H1 (cell line): ENCODE measurements around the gene GPC3. TPM values are rescaled to one million over a fixed set of nuclear protein-coding genes. Genes with fewer than 3 reads are reported as not detected.

Experiments
- BACH1 ChIP-seq: IDR thresholded peaks from 2 replicates; pipeline ENCODE4 v1.6.1; 2012; ENCODE audit warnings: low read length, improper control_type of control experiment
- CHD7 ChIP-seq: fragments of 300-600 bp; sonication (generic); IDR thresholded peaks from 2 replicates; pipeline ENCODE4 v1.7.1; 2012; ENCODE audit warnings: low read length, moderate library complexity, mild to moderate bottlenecking, inconsistent platforms; ENCODE audit not compliant: insufficient replicate concordance
- CREB1 ChIP-seq: IDR thresholded peaks from 2 replicates; pipeline ENCODE4 v1.6.1; 2012; ENCODE audit warnings: inconsistent platforms
- EGR1 ChIP-seq: IDR thresholded peaks from 2 replicates; pipeline ENCODE4 v1.6.1; 2011; ENCODE audit warnings: low read depth, low read length, borderline replicate concordance
- FOSL1 ChIP-seq: IDR thresholded peaks from 2 replicates; pipeline ENCODE4 v1.6.1; 2011; ENCODE audit warnings: mild to moderate bottlenecking, low read depth, low read length, moderate library complexity; ENCODE audit not compliant: insufficient read depth
- GTF2F1 ChIP-seq: IDR thresholded peaks from 2 replicates; pipeline ENCODE4 v1.6.1; 2012; ENCODE audit warnings: low read depth, low read length, improper control_type of control experiment, borderline replicate concordance
- KDM1A ChIP-seq: fragments of 200-600, 300-600 bp; sonication (generic); IDR thresholded peaks from 2 replicates; pipeline ENCODE4 v1.7.1; 2016; ENCODE audit warnings: mild to moderate bottlenecking, low read length, borderline replicate concordance
- RXRA ChIP-seq: IDR thresholded peaks from 2 replicates; pipeline ENCODE4 v1.6.1; 2011; ENCODE audit warnings: low read depth, mild to moderate bottlenecking, low read length, moderate library complexity; ENCODE audit not compliant: insufficient read depth
- SAP30 ChIP-seq: fragments of 300-600 bp; sonication (generic); IDR thresholded peaks from 2 replicates; pipeline ENCODE4 v1.7.1; 2012; ENCODE audit warnings: low read length, moderate library complexity, mild to moderate bottlenecking, inconsistent platforms; ENCODE audit not compliant: insufficient read depth, insufficient replicate concordance
- SIRT6 ChIP-seq: IDR thresholded peaks from one replicate; pipeline ENCODE4 v1.7.1; 2012; ENCODE audit warnings: low read length, inconsistent platforms
- TCF12 ChIP-seq: IDR thresholded peaks from 2 replicates; pipeline ENCODE4 v1.6.1; 2011; ENCODE audit warnings: low read depth, mild to moderate bottlenecking, low read length
- polyA plus RNA-seq, 7 experiments: library from polyadenylated mRNA; depleted of rRNA in 3 of 7; stranded (reverse) in 5 of 7; unstranded in 2 of 7; fragments of >200 nt in 5 of 7; fragments of 200-250 nt in 2 of 7; gene quantifications; 1 replicate in 5 of 7; 2 replicates in 1 of 7; 4 replicates in 1 of 7; pipeline versions ENCODE4 v1.2.1 to v1.2.3, GENCODE V29; 2011 to 2013; ENCODE audit warnings: missing spikeins in 2 of 7, mixed read lengths in 2 of 7
- total RNA-seq: library from RNA; stranded (reverse); fragmentation: NEBNext Ultra II Directional; extraction: Animal tissue kit (Norgen Biotek cat#: 25700); gene quantifications from 2 replicates; pipeline ENCODE4 v1.2.1, GENCODE V29; 2021

Gene GPC3
- total and polyA plus RNA-seq, 2 of the 8 experiments (the other 6 are each of a cell fraction or from before 2014, with no cell fraction given), result 64.8 to 71.9 TPM

- TF ChIP-seq CHD7 (no peak), SAP30 (no peak), BACH1 (no peak), SIRT6 (no peak), CREB1 (no peak), TCF12 (no peak), FOSL1 (no peak), GTF2F1 (no peak), RXRA (no peak), KDM1A (no peak), EGR1 (no peak)
Observed at GRCh38 chrX:133956570-133957340, 28.6 kb downstream of the GPC3 start (continued).
